Measurements from ENCODE around the gene CEND1. TPM values are rescaled to one million over a fixed set of nuclear protein-coding genes. Genes with fewer than 3 reads are reported as not detected.

CEND1 gene
- total and polyA plus RNA-seq, 2 of the 13 experiments (the other 11 are each of a cell fraction or from before 2014, with no cell fraction given): not detected

- no peaks in the 10 kb centered on the region for H3K9me3 ChIP-seq (ENCODE audit: low read length)
- H4K20me1 ChIP-seq (ENCODE audit: insufficient read depth, low read length): peaks cover under 1% of the 10 kb centered on the region; the same call in 1 of the 2 replicates
- H3K9ac ChIP-seq (ENCODE audit: insufficient read depth, low read depth, low read length): no peak overlapping the region
- peaks cover 21 to 47% of the 10 kb centered on the region in 2 experiments; a peak in 4 of 5 replicates for H3K36me3 ChIP-seq (replicated peaks in 1 of 2; ENCODE audit: control insufficient read depth in 1 of 2, insufficient read depth in 2 of 2, low read length in 2 of 2)
- CTCF ChIA-PET (ENCODE audit: low intra/inter-chr PET ratio, low total read pairs): no interaction called here
- DNase-seq (ENCODE audit: low spot score): no peak
- POLR2A ChIA-PET: no interaction called here
- intact Hi-C loops (cut with micrococcal nuclease; ENCODE audit: unreplicated experiment) (no loop called here), in situ Hi-C loops (cut with HindIII; ENCODE audit: extremely low pct_ligation_motif_present, low pct_unique_long_range_greater_than_20kb) (loop anchor here (5.0 kb wide), 1 partner anchor 108 kb away; no protein-coding TSS in a partner anchor)
- TSS peak; percentile 40 for BruUV-seq (replicated peaks)
- no peak overlapping the region for H3K4me3 ChIP-seq (replicated peaks in 1 of 3; ENCODE audit: insufficient read depth in 1 of 3, low read depth in 2 of 3, low read length in 3 of 3)
- ATAC-seq: peak; percentile 9; the same call in 2 of the 3 replicates
- WGBS (ENCODE audit: low lambda C conversion rate): 77% methylated on average over 12 of the region's 23 CpGs
- FAIRE-seq: no peak
- peaks cover 25% of the 10 kb centered on the region for H3K4me1 ChIP-seq (ENCODE audit: insufficient read depth, low read length)
- H2AFZ ChIP-seq (ENCODE audit: low read length): no peak overlapping the region
- no peaks in the 10 kb centered on the region for H3K27me3 ChIP-seq (ENCODE audit: control insufficient read depth in 1 of 2, insufficient read depth in 2 of 2, low read length in 2 of 2)
- H3K27ac ChIP-seq (ENCODE audit: extremely low read length, insufficient read depth, low read length): peak overlapping the region; percentile 50
- H3K4me2 ChIP-seq (ENCODE audit: low read depth, low read length): no peak overlapping the region
- H3K79me2 ChIP-seq (ENCODE audit: insufficient read depth, low read length): peaks cover 14% of the 10 kb centered on the region
- TF ChIP-seq PRMT3 (CRISPR knock-in tag; IDR thresholded peaks at IDR 0.05; ENCODE audit: borderline replicate concordance, low read depth) (no peak), PATZ1 (CRISPR knock-in tag; IDR thresholded peaks at IDR 0.05) (peak; percentile 93), MAFF (IDR thresholded peaks at IDR 0.05; ENCODE audit: low read depth, low read length) (no peak), ZNF574 (CRISPR knock-in tag; IDR thresholded peaks at IDR 0.05) (peak; percentile 26; the same call in 1 of the 2 replicates), ZFY (CRISPR knock-in tag; IDR thresholded peaks at IDR 0.05) (peak; percentile 30; the same call in 1 of the 2 replicates), FUBP1 (CRISPR knock-in tag; IDR thresholded peaks at IDR 0.05; ENCODE audit: borderline replicate concordance) (no peak), PLSCR1 (CRISPR knock-in tag; IDR thresholded peaks at IDR 0.05; ENCODE audit: borderline replicate concordance) (no peak), ERF (CRISPR knock-in tag; IDR thresholded peaks at IDR 0.05) (no peak), TMF1 (CRISPR knock-in tag; IDR thresholded peaks at IDR 0.05; ENCODE audit: low read depth) (no peak), ZNF687 (CRISPR knock-in tag; IDR thresholded peaks at IDR 0.05) (peak; percentile 40)
Observed at GRCh38 chr11:769887-770641, 19.8 kb downstream of the CEND1 start.

Measured in HepG2 (cell line).